ELR (cell line): ENCODE measurements around the gene AHNAK2.
"Not testable (repeated sequence)": the region's sequence is repeated elsewhere in the genome, so short reads cannot be mapped to it uniquely, and the experiment has no call there.

Experiments
- DNase-seq: peaks from one replicate; pipeline ENCODE4 v3.0.0-alpha.2; 2015; ENCODE audit warnings: low read depth

Gene AHNAK2

GRCh38 chr14:104927432-104927816 is 50.8 kb downstream of the AHNAK2 start:
- DNase-seq: no peak

GRCh38 chr14:104926619-104927431 is 51.3 kb downstream of the AHNAK2 start:
- no peak for DNase-seq

GRCh38 chr14:104925855-104926609 is 52.1 kb downstream of the AHNAK2 start:
- no peak for DNase-seq

- no peak for DNase-seq
Measured at GRCh38 chr14:104925214-104925854, 52.8 kb downstream of the AHNAK2 start.

GRCh38 chr14:104924421-104925213 is 53.6 kb downstream of the AHNAK2 start, which contains the start of gene PLD4:
PLD4 (plus strand) TSS chr14:104924879; CDS start chr14:104927141, 2,262 bp downstream.
- DNase-seq: peak; percentile 29

- no peak for DNase-seq
Measured at GRCh38 chr14:104923640-104924420, 54.3 kb downstream of the AHNAK2 start.

GRCh38 chr14:104919993-104920315 is 58.2 kb downstream of the AHNAK2 start:
- no peak for DNase-seq

GRCh38 chr14:104919152-104919992 is 58.8 kb downstream of the AHNAK2 start:
- not testable (repeated sequence) for DNase-seq

- no peak for DNase-seq
Measured at GRCh38 chr14:104917993-104918392, 60.2 kb downstream of the AHNAK2 start.

GRCh38 chr14:104917116-104917515 is 61.1 kb downstream of the AHNAK2 start:
- no peak for DNase-seq

- no peak for DNase-seq
Measured at GRCh38 chr14:104913435-104913834, 64.7 kb downstream of the AHNAK2 start.

- DNase-seq: no peak
Measured at GRCh38 chr14:104912053-104912452, 66.1 kb downstream of the AHNAK2 start.

- no peak for DNase-seq
Measured at GRCh38 chr14:104908303-104908702, 69.9 kb downstream of the AHNAK2 start.

- DNase-seq: not testable (repeated sequence)
Measured at GRCh38 chr14:104905579-104905933, 72.6 kb downstream of the AHNAK2 start.

GRCh38 chr14:104904650-104905578 is 73.3 kb downstream of the AHNAK2 start:
- not testable (repeated sequence) for DNase-seq

GRCh38 chr14:104903990-104904389 is 74.2 kb downstream of the AHNAK2 start:
- DNase-seq: no peak

GRCh38 chr14:104900639-104901512 is 77.3 kb downstream of the AHNAK2 start:
- DNase-seq: no peak

- no peak for DNase-seq
Measured at GRCh38 chr14:104899781-104900180, 78.4 kb downstream of the AHNAK2 start.
